ENCODE data around the gene MRPS35. TPM values are rescaled to one million over a fixed set of nuclear protein-coding genes. Genes with fewer than 3 reads are reported as not detected.

MRPS35 gene
- total RNA-seq, result 10 to 100 TPM; 30.0 to 41.8 (median 34.7) TPM

DNA sequence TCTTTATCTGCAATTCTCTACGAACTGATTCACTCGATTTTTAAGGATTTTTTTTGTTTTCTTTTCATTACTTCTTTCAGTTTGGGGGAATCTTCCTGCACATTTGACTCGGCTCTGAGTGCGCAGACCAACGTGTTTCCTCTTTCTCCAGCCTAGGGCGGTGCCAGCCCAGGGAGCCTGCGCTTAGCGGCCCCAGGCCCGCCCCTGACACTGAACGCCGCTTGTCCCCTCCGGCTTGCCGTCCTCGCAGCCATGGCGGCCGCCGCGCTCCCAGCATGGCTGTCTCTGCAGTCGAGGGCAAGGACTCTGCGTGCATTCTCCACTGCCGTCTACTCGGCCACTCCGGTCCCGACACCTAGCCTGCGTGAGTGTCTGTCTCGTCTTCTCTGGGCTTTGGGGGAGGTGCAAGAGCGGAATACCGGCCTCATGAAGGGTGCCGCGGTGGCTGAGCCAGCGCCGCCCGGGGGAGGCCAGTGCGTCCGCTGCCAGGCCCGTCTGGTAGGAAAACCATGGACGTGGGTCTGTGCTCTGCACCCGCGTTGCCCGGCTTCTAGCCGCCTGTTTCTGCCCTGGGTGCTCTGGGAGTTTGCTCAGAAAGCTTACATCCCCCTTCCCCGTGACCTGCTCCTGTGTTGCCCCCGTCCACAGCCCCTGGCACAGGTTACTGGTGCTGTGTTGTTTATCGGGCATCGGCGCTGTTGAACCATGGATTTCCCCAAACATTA lies at the start of gene MRPS35:
MRPS35 (plus strand) TSS at position 241 of the 725 bp plus-strand sequence; CDS start at position 253, 12 bp downstream.
- TF ChIP-seq, protein P1, sequence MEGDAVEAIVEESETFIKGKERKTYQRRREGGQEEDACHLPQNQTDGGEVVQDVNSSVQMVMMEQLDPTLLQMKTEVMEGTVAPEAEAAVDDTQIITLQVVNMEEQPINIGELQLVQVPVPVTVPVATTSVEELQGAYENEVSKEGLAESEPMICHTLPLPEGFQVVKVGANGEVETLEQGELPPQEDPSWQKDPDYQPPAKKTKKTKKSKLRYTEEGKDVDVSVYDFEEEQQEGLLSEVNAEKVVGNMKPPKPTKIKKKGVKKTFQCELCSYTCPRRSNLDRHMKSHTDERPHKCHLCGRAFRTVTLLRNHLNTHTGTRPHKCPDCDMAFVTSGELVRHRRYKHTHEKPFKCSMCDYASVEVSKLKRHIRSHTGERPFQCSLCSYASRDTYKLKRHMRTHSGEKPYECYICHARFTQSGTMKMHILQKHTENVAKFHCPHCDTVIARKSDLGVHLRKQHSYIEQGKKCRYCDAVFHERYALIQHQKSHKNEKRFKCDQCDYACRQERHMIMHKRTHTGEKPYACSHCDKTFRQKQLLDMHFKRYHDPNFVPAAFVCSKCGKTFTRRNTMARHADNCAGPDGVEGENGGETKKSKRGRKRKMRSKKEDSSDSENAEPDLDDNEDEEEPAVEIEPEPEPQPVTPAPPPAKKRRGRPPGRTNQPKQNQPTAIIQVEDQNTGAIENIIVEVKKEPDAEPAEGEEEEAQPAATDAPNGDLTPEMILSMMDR (IDR thresholded peaks at IDR 0.05), result no peak
- ATAC-seq (ENCODE audit: low FRiP score) (peak; percentile 93), DNase-seq (ENCODE audit: low spot score) (peak; percentile 79)

GRCh38 chr12:27665704-27666103 lies 44.9 kb upstream of the MRPS35 start:
- TF ChIP-seq, protein P1 (IDR thresholded peaks at IDR 0.05), result no peak
- DNase-seq (ENCODE audit: low spot score) (no peak), ATAC-seq (ENCODE audit: low FRiP score) (no peak)

GRCh38 chr12:27666510-27666909 lies 44.1 kb upstream of the MRPS35 start:
- no peak for ATAC-seq (ENCODE audit: low FRiP score)
- no peak for DNase-seq (ENCODE audit: low spot score)
- TF ChIP-seq, protein P1 (IDR thresholded peaks at IDR 0.05), result no peak

DNA sequence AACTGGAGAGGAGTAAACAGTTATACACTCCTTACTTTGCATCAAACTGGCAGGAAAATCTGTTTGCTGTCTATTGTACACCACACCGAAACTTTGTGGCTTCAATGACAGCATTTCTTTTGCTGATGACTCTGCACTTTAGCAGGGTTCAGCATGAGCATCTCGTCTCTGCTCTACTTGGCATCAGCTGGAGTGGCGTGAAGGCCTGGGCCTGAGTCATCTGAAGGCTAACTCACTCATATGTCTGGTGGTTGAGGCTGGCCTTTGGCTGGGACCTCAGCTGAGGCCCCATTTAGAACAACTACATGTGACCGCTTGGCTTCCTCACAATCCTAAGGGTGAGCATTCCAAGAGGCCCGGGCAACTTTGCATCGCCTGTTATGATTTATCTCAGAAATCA lies 43.1 kb upstream of the MRPS35 start:
- TF ChIP-seq, protein P1 (IDR thresholded peaks at IDR 0.05), result no peak
- no peak for ATAC-seq (ENCODE audit: low FRiP score)
- DNase-seq (ENCODE audit: low spot score), result no peak

DNA sequence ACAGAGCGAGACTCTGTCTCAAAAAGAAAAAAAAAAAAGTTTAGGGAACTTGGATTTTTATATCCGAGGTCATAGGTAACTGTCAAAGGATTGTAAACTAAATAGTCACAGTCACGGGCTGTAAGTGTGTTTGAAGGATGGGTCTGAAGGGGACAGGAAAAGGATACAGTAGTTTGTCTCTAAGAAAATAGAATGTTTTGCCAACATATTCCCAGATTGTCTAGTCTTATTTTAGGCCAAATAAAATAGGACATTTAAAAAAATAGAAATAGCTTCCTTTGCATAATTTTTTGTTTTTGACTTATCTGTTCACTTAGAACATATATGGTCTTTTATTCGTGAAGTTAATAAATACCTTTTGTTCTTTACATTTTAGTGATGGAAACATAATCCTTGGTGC lies 38.6 kb upstream of the MRPS35 start:
- TF ChIP-seq, protein P1 (IDR thresholded peaks at IDR 0.05), result no peak
- ATAC-seq (ENCODE audit: low FRiP score) (no peak), DNase-seq (ENCODE audit: low spot score) (no peak)

- TF ChIP-seq, protein P1 (IDR thresholded peaks at IDR 0.05), result no peak
- ATAC-seq (ENCODE audit: low FRiP score) (no peak), DNase-seq (ENCODE audit: low spot score) (no peak)
Observed at GRCh38 chr12:27672643-27673042, 38.0 kb upstream of the MRPS35 start.

- TF ChIP-seq, protein P1 (IDR thresholded peaks at IDR 0.05), result no peak
- no peak for DNase-seq (ENCODE audit: low spot score)
- ATAC-seq (ENCODE audit: low FRiP score), result no peak
Observed at GRCh38 chr12:27673101-27673718, 37.4 kb upstream of the MRPS35 start.

Measured in omental fat pad (tissue), 4 donors.